ENCODE results near the gene C11orf21. TPM values are rescaled to one million over a fixed set of nuclear protein-coding genes. Genes with fewer than 3 reads are reported as not detected.

The C11orf21 gene
- polyA plus RNA-seq, 1 experiment = not detected

- no peak for DNase-seq (ENCODE audit: low read depth)
- no peaks in the 10 kb centered on the region for H3K36me3 ChIP-seq (ENCODE audit: control insufficient read depth, insufficient read depth, low read length)
- CTCF ChIA-PET = interaction anchor here (0.8 to 3.9 kb wide), 6 partner anchors 13 to 143 kb away, joined by 3 to 16 read pairs (median 4); partner anchors contain the start of gene TSSC4
- POLR2A ChIA-PET = no interaction called here
- peaks cover 14% of the 10 kb centered on the region for H3K27me3 ChIP-seq (ENCODE audit: control insufficient read depth, insufficient read depth, low read length)
- TF ChIP-seq, protein P1, sequence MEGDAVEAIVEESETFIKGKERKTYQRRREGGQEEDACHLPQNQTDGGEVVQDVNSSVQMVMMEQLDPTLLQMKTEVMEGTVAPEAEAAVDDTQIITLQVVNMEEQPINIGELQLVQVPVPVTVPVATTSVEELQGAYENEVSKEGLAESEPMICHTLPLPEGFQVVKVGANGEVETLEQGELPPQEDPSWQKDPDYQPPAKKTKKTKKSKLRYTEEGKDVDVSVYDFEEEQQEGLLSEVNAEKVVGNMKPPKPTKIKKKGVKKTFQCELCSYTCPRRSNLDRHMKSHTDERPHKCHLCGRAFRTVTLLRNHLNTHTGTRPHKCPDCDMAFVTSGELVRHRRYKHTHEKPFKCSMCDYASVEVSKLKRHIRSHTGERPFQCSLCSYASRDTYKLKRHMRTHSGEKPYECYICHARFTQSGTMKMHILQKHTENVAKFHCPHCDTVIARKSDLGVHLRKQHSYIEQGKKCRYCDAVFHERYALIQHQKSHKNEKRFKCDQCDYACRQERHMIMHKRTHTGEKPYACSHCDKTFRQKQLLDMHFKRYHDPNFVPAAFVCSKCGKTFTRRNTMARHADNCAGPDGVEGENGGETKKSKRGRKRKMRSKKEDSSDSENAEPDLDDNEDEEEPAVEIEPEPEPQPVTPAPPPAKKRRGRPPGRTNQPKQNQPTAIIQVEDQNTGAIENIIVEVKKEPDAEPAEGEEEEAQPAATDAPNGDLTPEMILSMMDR (IDR thresholded peaks at IDR 0.05; ENCODE audit: insufficient read depth, low read depth, low read length) = no peak
- no peak overlapping the region for H3K4me3 ChIP-seq (ENCODE audit: low read depth, low read length)
These were observed 25.3 kb downstream of the C11orf21 start for GRCh38 chr11:2276280-2277007.

- DNase-seq (ENCODE audit: low read depth) = no peak
- peaks cover 18% of the 10 kb centered on the region for H3K27me3 ChIP-seq (ENCODE audit: control insufficient read depth, insufficient read depth, low read length)
- H3K36me3 ChIP-seq (ENCODE audit: control insufficient read depth, insufficient read depth, low read length) = no peaks in the 10 kb centered on the region
- no peak overlapping the region for H3K4me3 ChIP-seq (ENCODE audit: low read depth, low read length)
- ChIA-PET POLR2A (no interaction called here), CTCF (interaction anchor here (0.6 to 3.9 kb wide), 5 partner anchors 23 to 125 kb away, joined by 3 to 16 read pairs (median 3); partner anchors contain the start of gene TSSC4)
- TF ChIP-seq, protein P1 (IDR thresholded peaks at IDR 0.05; ENCODE audit: insufficient read depth, low read depth, low read length) = no peak
These were observed 26.1 kb downstream of the C11orf21 start for GRCh38 chr11:2275334-2276279.

DNA sequence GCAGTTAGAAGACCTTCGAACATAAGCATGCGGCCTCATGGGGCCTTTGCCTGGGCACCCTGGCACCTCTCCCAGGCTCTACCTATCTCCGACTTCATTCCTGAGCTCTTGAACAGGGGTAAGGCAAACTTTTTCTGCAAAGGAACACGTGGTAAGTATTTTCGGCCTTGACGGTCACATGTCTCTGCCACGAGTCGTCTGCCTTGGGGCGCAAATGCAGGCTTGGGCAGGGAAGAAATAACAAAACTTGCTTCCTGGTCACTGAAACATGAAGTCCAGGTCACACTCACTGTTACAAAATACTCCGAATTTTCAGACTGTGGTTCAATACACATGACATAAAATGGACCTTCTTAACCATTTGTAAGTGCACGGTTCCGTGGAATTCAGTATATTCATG, 27.9 kb downstream of the C11orf21 start:
- no peak for DNase-seq (ENCODE audit: low read depth)

DNA sequence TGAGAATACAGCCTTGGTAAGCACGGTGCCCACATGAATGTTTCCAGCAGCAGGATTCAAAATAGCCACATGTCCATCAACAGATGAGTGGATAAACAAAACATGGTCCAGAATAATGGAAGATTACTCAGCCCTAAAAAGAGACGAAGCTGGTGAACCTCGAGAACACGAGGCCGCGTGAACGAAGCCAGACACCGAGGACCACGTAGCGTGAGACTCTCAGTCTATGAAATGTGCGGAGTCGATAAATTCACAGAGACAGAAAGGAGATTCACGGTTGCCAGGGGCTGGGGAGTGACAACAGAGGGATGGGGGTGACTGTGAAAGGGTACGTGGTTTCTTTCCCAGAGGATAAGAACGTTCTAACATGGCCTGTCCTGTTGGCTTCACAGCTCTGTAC, 28.4 kb downstream of the C11orf21 start:
- DNase-seq (ENCODE audit: low read depth) = no peak
- POLR2A ChIA-PET = no interaction called here
- TF ChIP-seq, protein P1 (IDR thresholded peaks at IDR 0.05; ENCODE audit: insufficient read depth, low read depth, low read length) = no peak

More for the DNA sequence above, 27.9 kb downstream of the C11orf21 start:
- H3K36me3 ChIP-seq (ENCODE audit: control insufficient read depth, insufficient read depth, low read length) = no peaks in the 10 kb centered on the region
- peaks cover 24% of the 10 kb centered on the region for H3K27me3 ChIP-seq (ENCODE audit: control insufficient read depth, insufficient read depth, low read length)
- ChIA-PET CTCF (interaction anchor here (1.0 to 1.2 kb wide), 3 partner anchors 31 to 258 kb away, joined by 3 to 4 read pairs (median 3); no protein-coding TSS in a partner anchor), POLR2A (no interaction called here)
- H3K4me3 ChIP-seq (ENCODE audit: low read depth, low read length) = no peak overlapping the region
- TF ChIP-seq, protein P1 (IDR thresholded peaks at IDR 0.05; ENCODE audit: insufficient read depth, low read depth, low read length) = no peak

GRCh38 chr11:2272946-2273280, 28.8 kb downstream of the C11orf21 start:
- no peak for DNase-seq (ENCODE audit: low read depth)
- ChIA-PET POLR2A (no interaction called here), CTCF (interaction anchor here (1.0 to 1.2 kb wide), 2 partner anchors 32 to 148 kb away, joined by 3 to 4 read pairs; no protein-coding TSS in a partner anchor)
- Histone ChIP-seq H3K27me3 (ENCODE audit: control insufficient read depth, insufficient read depth, low read length) (peaks cover 27% of the 10 kb centered on the region), H3K4me3 (ENCODE audit: low read depth, low read length) (no peak overlapping the region), H3K36me3 (ENCODE audit: control insufficient read depth, insufficient read depth, low read length) (no peaks in the 10 kb centered on the region)
- TF ChIP-seq, protein P1 (IDR thresholded peaks at IDR 0.05; ENCODE audit: insufficient read depth, low read depth, low read length) = no peak

More for the DNA sequence above, 28.4 kb downstream of the C11orf21 start:
- Histone ChIP-seq H3K4me3 (ENCODE audit: low read depth, low read length) (no peak overlapping the region), H3K27me3 (ENCODE audit: control insufficient read depth, insufficient read depth, low read length) (peaks cover 26% of the 10 kb centered on the region), H3K36me3 (ENCODE audit: control insufficient read depth, insufficient read depth, low read length) (no peaks in the 10 kb centered on the region)
- CTCF ChIA-PET = interaction anchor here (1.0 to 1.2 kb wide), 3 partner anchors 32 to 258 kb away, joined by 3 to 4 read pairs (median 3); no protein-coding TSS in a partner anchor
